DMS53 (cell line): ENCODE data around the gene KCNC1.

Source experiments
- DNase-seq: peaks from one replicate; lab custom pipeline; 2025; lab: John Stamatoyannopoulos, UW

KCNC1 gene

DNA sequence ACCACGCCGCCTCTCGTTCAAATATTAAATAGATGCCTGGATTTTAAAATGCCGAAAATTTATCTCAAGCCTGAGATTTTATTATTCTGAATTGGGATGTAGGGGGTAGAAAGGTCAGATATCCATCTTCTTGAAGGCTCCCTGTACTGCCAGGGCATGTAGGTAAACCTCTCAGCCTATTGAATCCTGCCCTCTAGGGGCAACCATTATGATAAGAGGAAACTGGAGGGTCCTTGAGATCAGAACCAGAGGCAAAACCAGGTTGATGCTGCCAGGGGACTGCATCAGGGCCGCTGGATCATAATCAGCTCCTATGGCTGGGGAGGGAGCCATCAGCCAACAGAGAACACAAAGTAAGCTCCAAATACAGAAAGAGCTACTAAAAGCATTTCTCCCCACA lies 92.4 kb downstream of the KCNC1 start:
- peak; percentile 55 for DNase-seq

DNA sequence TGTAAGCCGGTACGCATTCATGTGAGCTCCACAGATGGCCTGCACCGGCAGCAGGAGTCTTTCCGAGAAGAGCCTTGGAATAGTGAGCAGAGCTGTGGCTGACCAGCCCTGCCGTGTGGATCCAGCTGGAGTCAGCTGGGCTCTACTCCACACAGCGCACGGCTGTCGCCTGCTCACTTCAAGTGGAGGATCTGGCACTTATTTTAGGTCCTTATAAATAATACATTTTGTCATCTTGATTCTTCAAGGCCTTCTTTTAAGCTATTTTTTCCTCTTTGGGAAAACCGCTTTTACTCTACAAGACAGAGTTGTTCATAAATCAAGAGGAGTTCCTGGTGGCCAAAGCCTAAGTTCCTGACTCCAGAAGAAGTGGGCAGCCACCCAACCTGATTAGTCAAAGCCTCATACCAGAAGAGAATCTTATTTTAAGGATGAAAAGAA lies 93.8 kb downstream of the KCNC1 start:
- no peak for DNase-seq

DNA sequence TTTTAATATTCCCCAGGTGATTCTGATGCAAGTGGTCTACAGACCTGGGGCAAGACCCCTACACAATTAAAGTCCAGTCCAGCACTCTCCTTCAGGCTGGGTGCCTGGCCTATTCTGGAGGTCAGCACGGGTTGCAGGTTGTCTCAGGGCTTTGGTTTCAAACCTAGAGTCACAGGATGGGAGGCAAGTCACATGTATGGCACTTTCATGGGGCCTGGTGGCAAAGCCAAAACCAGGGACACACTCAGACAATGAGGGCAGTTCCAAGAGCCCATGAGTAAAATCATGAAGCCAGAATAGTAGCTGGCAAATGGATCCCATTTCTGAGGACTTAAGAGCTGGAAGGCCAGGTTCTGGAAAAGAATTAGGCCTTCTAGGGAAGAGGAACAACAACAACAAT lies 96.6 kb downstream of the KCNC1 start:
- DNase-seq, result no peak

DNA sequence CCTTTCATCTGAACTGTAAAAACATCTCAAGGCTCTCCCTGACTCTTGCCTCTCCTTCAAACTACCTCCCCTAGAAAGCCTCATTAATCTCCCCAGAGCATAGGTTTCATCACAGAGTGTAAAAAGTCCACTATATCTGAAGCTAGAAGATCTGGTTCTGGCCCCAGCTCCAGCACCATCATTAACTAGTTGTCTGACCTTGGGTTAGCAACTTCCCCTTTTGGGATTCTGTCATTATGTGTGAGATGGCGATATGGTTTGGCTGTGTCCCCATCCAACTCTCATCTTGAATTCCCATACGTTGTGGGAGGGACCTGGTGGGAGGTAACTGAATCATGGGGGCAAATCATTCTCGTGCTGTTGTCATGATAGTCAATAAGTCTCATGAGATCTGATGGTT lies 97.3 kb downstream of the KCNC1 start:
- DNase-seq, result no peak
